CD4-positive, CD25-positive, alpha-beta regulatory T cell (primary cell): ENCODE measurements around the gene CHMP4A. TPM values are rescaled to one million over a fixed set of nuclear protein-coding genes. Genes with fewer than 3 reads are reported as not detected.
"Not testable (repeated sequence)": the region's sequence is repeated elsewhere in the genome, so short reads cannot be mapped to it uniquely, and the experiment has no call there.

Experiments
- ATAC-seq, 2 donors: fragments of 150-1000 bp; cut with Tn5 transposase; one replicate each; pipeline ENCODE4 v1.10.0; 2021; ENCODE audit warnings: low read depth in 2 of 2, moderate number of reproducible peaks in 2 of 2, moderate library complexity in 1 of 2
- DNase-seq, 3 donors: peaks; one replicate each; pipeline versions ENCODE4 v3.0.0 to v3.0.0-alpha.2; 2012 to 2022; ENCODE audit warnings: mixed read lengths in 1 of 3
- H3K27ac ChIP-seq: one replicate; pipeline ENCODE4 v1.7.0; 2013; ENCODE audit warnings: mild to moderate bottlenecking, low read length; ENCODE audit not compliant: insufficient read depth, poor library complexity, severe bottlenecking
- H3K27me3 ChIP-seq: one replicate; pipeline ENCODE4 v1.7.0; 2013; ENCODE audit warnings: low read length; ENCODE audit not compliant: control insufficient read depth, insufficient read depth
- H3K36me3 ChIP-seq: one replicate; pipeline ENCODE4 v1.7.0; 2013; ENCODE audit warnings: mild to moderate bottlenecking, low read length, moderate library complexity; ENCODE audit not compliant: control insufficient read depth, insufficient read depth
- H3K4me1 ChIP-seq: 2 replicates; pipeline ENCODE4 v1.7.0; 2013; ENCODE audit warnings: mild to moderate bottlenecking, low read length; ENCODE audit not compliant: insufficient read depth, control insufficient read depth, poor library complexity, severe bottlenecking
- H3K4me3 ChIP-seq: one replicate; pipeline ENCODE4 v1.7.0; 2013; ENCODE audit warnings: low read depth, mild to moderate bottlenecking, low read length, moderate library complexity
- H3K9me3 ChIP-seq, 2 experiments: 1 replicate in 1 of 2; 2 replicates in 1 of 2; pipeline ENCODE4 v1.7.0; 2013; ENCODE audit warnings: low read length in 2 of 2, mild to moderate bottlenecking in 1 of 2, moderate library complexity in 1 of 2; ENCODE audit not compliant: control insufficient read depth in 2 of 2
- H3K27ac Mint-ChIP-seq, 3 donors: one replicate each; pipeline ENCODE4 v1.8.0; 2020 to 2022; ENCODE audit warnings: mild to moderate bottlenecking in 3 of 3, mixed read lengths in 3 of 3, moderate library complexity in 2 of 3
- H3K27me3 Mint-ChIP-seq: one replicate; pipeline ENCODE4 v1.8.0; 2022; ENCODE audit warnings: mild to moderate bottlenecking, mixed read lengths
- H3K36me3 Mint-ChIP-seq: one replicate; pipeline ENCODE4 v1.8.0; 2020; ENCODE audit warnings: mixed read lengths
- H3K4me1 Mint-ChIP-seq, 4 donors: one replicate each; pipeline ENCODE4 v1.8.0; 2020 to 2022; ENCODE audit warnings: mixed read lengths in 4 of 4, mild to moderate bottlenecking in 1 of 4
- H3K4me3 Mint-ChIP-seq, 4 donors: one replicate each; pipeline ENCODE4 v1.8.0; 2020 to 2022; ENCODE audit warnings: mild to moderate bottlenecking in 4 of 4, mixed read lengths in 4 of 4, moderate library complexity in 3 of 4
- H3K9me3 Mint-ChIP-seq, 7 donors: one replicate each; pipeline ENCODE4 v1.8.0; 2020 to 2022; ENCODE audit warnings: mixed read lengths in 7 of 7, mild to moderate bottlenecking in 3 of 7, moderate library complexity in 2 of 7
- polyA plus RNA-seq, 4 donors: library from polyadenylated mRNA; unstranded; fragments of 300-500 nt; fragmentation: Illumina TruSeq; gene quantifications; one replicate each; pipeline ENCODE4 v1.2.3, GENCODE V29; 2021
- total RNA-seq: library from RNA; stranded (reverse); gene quantifications from one replicate; pipeline ENCODE4 v1.2.3, GENCODE V29; 2022

Gene CHMP4A
- total and polyA plus RNA-seq, 5 donors from 2014 or later: 108 to 154 (median 130) TPM

- Histone ChIP-seq H3K27ac (no peak overlapping the region), H3K4me3 (no peak overlapping the region), H3K36me3 (peaks cover 3% of the 10 kb centered on the region), H3K9me3 (no peaks in the 10 kb centered on the region), H3K27me3 (no peaks in the 10 kb centered on the region), H3K4me1 (peaks cover 23% of the 10 kb centered on the region)
- Mint-ChIP-seq H3K27me3 (no peaks in the 10 kb centered on the region), H3K36me3 (peaks cover 11% of the 10 kb centered on the region), H3K4me3 (peak overlapping the region in 2 of 4 donors; percentile 25 to 75), H3K9me3 (no peaks in the 10 kb centered on the region), H3K4me1 (peaks cover 20 to 69% (median 39%) of the 10 kb centered on the region in 4 donors), H3K27ac (peak overlapping the region in 1 of 3 donors; percentile 73)
- ATAC-seq (no peak), DNase-seq (no peak)
These were observed 15.6 kb upstream of the CHMP4A start for GRCh38 chr14:24228902-24229301.

GRCh38 chr14:24226473-24226872 lies 13.2 kb upstream of the CHMP4A start:
- no peak overlapping the region for H3K4me3 ChIP-seq
- DNase-seq: no peak
- Mint-ChIP-seq H3K27ac (no peak overlapping the region), H3K4me1 (peaks cover 20 to 49% (median 33%) of the 10 kb centered on the region in 4 donors), H3K4me3 (peak overlapping the region in 1 of 4 donors; percentile 55), H3K36me3 (peaks cover 11% of the 10 kb centered on the region), H3K27me3 (no peaks in the 10 kb centered on the region), H3K9me3 (no peaks in the 10 kb centered on the region)
- no peak overlapping the region for H3K27ac ChIP-seq
- peaks cover 3% of the 10 kb centered on the region for H3K36me3 ChIP-seq
- no peaks in the 10 kb centered on the region for H3K9me3 ChIP-seq
- no peak for ATAC-seq
- peaks cover 7% of the 10 kb centered on the region for H3K4me1 ChIP-seq
- no peaks in the 10 kb centered on the region for H3K27me3 ChIP-seq

GRCh38 chr14:24224618-24225071 lies 11.4 kb upstream of the CHMP4A start:
- DNase-seq (no peak), ATAC-seq (no peak)
- no peak overlapping the region for H3K4me3 ChIP-seq
- H3K36me3 ChIP-seq: peaks cover 3% of the 10 kb centered on the region
- no peaks in the 10 kb centered on the region for H3K27me3 ChIP-seq
- Mint-ChIP-seq H3K4me3 (no peak overlapping the region), H3K36me3 (peaks cover 12% of the 10 kb centered on the region), H3K27me3 (no peaks in the 10 kb centered on the region), H3K27ac (peak overlapping the region in 1 of 3 donors; percentile 67), H3K4me1 (peaks cover 16 to 41% (median 28%) of the 10 kb centered on the region in 4 donors), H3K9me3 (no peaks in the 10 kb centered on the region)
- H3K9me3 ChIP-seq: no peaks in the 10 kb centered on the region
- H3K27ac ChIP-seq: no peak overlapping the region
- H3K4me1 ChIP-seq: no peaks in the 10 kb centered on the region

GRCh38 chr14:24222987-24223386 lies 9.7 kb upstream of the CHMP4A start:
- not testable (repeated sequence) for H3K9me3 Mint-ChIP-seq
- Mint-ChIP-seq H3K36me3 (peaks cover 15% of the 10 kb centered on the region), H3K4me1 (peaks cover 16 to 35% (median 23%) of the 10 kb centered on the region in 4 donors)

GRCh38 chr14:24219521-24219920 lies 6.2 kb upstream of the CHMP4A start:
- no peaks in the 10 kb centered on the region for H3K9me3 Mint-ChIP-seq
- no peak overlapping the region for H3K27ac Mint-ChIP-seq

More at GRCh38 chr14:24222987-24223386, 9.7 kb upstream of the CHMP4A start:
- H3K27ac Mint-ChIP-seq, H3K36me3 ChIP-seq, H3K27me3 Mint-ChIP-seq, H3K9me3 ChIP-seq, DNase-seq, H3K4me3 ChIP-seq, H3K4me3 Mint-ChIP-seq, H3K27me3 ChIP-seq, H3K27ac ChIP-seq, ATAC-seq, H3K4me1 ChIP-seq: not testable (repeated sequence)

GRCh38 chr14:24219080-24219479 lies 5.8 kb upstream of the CHMP4A start:
- Histone ChIP-seq H3K27ac (no peak overlapping the region), H3K4me1 (peaks cover 22% of the 10 kb centered on the region), H3K4me3 (no peak overlapping the region), H3K9me3 (no peaks in the 10 kb centered on the region), H3K27me3 (no peaks in the 10 kb centered on the region), H3K36me3 (peaks cover 15% of the 10 kb centered on the region)
- H3K27me3 Mint-ChIP-seq: no peaks in the 10 kb centered on the region
- H3K36me3 Mint-ChIP-seq: peaks cover 4% of the 10 kb centered on the region
- H3K4me1 Mint-ChIP-seq: peaks cover 7 to 29% (median 17%) of the 10 kb centered on the region in 4 donors
- no peak for ATAC-seq
- DNase-seq: no peak
- H3K27ac Mint-ChIP-seq: no peak overlapping the region
- H3K4me3 Mint-ChIP-seq: peak overlapping the region in 1 of 4 donors; percentile 62
- H3K9me3 Mint-ChIP-seq: no peaks in the 10 kb centered on the region

More at GRCh38 chr14:24219521-24219920, 6.2 kb upstream of the CHMP4A start:
- no peaks in the 10 kb centered on the region for H3K27me3 Mint-ChIP-seq
- peak overlapping the region in 1 of 4 donors; percentile 62 for H3K4me3 Mint-ChIP-seq
- no peak overlapping the region for H3K27ac ChIP-seq
- DNase-seq (no peak), ATAC-seq (no peak)
- no peaks in the 10 kb centered on the region for H3K27me3 ChIP-seq
- peaks cover 9 to 27% (median 15%) of the 10 kb centered on the region in 4 donors for H3K4me1 Mint-ChIP-seq
- peaks cover 18% of the 10 kb centered on the region for H3K4me1 ChIP-seq
- H3K36me3 ChIP-seq: peaks cover 15% of the 10 kb centered on the region
- no peak overlapping the region for H3K4me3 ChIP-seq
- H3K36me3 Mint-ChIP-seq: peaks cover 4% of the 10 kb centered on the region
- no peaks in the 10 kb centered on the region for H3K9me3 ChIP-seq

GRCh38 chr14:24216876-24217275 lies 3.6 kb upstream of the CHMP4A start:
- H3K4me1 ChIP-seq: peaks cover 31% of the 10 kb centered on the region
- peak overlapping the region in 1 of 3 donors; percentile 98 for H3K27ac Mint-ChIP-seq
- H3K36me3 ChIP-seq: peaks cover 15% of the 10 kb centered on the region
- H3K4me3 ChIP-seq, H3K4me3 Mint-ChIP-seq, H3K27me3 ChIP-seq, H3K9me3 ChIP-seq, H3K27me3 Mint-ChIP-seq, H3K9me3 Mint-ChIP-seq, ATAC-seq, H3K36me3 Mint-ChIP-seq, H3K27ac ChIP-seq, DNase-seq: not testable (repeated sequence)
- H3K4me1 Mint-ChIP-seq: peaks cover 7 to 49% (median 33%) of the 10 kb centered on the region in 4 donors

- H3K36me3 Mint-ChIP-seq: peaks cover 11% of the 10 kb centered on the region
- ATAC-seq: no peak
- H3K4me3 ChIP-seq: peak overlapping the region; percentile 92
- H3K27ac Mint-ChIP-seq: peak overlapping the region; percentile 95 to 98 (median 95)
- H3K27me3 ChIP-seq: no peaks in the 10 kb centered on the region
- H3K27ac ChIP-seq: peak overlapping the region; percentile 93
- H3K4me1 Mint-ChIP-seq: peaks cover 7 to 55% (median 38%) of the 10 kb centered on the region in 4 donors
- peaks cover 17% of the 10 kb centered on the region for H3K36me3 ChIP-seq
- H3K4me3 Mint-ChIP-seq: peak overlapping the region; percentile 94 to 98 (median 94)
- H3K9me3 Mint-ChIP-seq: no peaks in the 10 kb centered on the region
- no peak for DNase-seq
- no peaks in the 10 kb centered on the region for H3K9me3 ChIP-seq
- peaks cover 36% of the 10 kb centered on the region for H3K4me1 ChIP-seq
- H3K27me3 Mint-ChIP-seq: no peaks in the 10 kb centered on the region
These were observed 3.0 kb upstream of the CHMP4A start for GRCh38 chr14:24216345-24216699.
